ENCODE measurements around the gene WDTC1.

The WDTC1 gene

GRCh38 chr1:27302612-27303011, 68.2 kb downstream of the WDTC1 start:
- DNase-seq, result no peak

GRCh38 chr1:27303509-27303908, 69.1 kb downstream of the WDTC1 start:
- no peak for DNase-seq

GRCh38 chr1:27306071-27306470, 71.6 kb downstream of the WDTC1 start:
- no peak for DNase-seq

DNA sequence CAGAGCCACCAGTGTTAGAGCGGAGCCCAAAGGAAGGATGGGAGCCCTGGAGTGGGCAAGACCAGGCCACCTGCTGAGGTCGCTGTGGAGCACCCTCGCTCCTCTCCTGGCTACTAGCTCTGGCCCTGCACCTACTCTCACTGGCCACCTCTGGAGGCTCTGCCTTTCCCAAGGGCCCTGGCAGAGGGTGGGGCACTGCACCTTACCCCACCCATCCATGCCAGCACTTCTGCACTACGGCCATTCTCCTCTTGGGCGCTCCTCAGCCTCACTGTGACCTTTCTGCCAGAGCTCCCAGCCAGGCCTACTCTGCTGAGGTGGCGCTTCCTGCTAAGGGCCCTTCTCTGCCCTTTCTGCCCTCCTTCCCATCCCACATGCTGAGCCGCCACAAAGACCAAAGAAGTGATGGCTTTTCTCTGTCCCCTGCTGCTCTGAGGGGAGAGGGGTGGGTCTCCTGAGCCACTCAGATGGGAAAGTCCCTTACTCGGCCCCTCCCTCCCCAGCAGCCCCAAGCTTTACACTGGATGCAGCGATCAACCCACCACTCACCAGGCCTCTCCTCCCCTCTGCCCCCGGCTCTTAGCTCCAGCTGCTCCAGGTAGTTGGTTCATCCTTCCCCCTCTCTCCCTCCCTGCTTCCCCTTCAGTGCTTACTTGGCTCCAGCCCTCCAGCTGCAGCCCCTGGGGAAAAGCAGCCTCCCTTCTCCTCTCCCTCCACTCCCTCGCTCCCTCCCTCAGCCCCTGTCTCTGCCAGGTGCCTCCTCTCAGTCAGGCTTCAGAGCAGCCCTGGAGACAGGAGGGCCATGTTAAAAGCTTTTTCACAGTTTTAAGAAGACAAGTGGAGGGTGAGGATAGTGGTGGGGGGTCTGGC, 72.7 kb downstream of the WDTC1 start:
- no peak for DNase-seq

- DNase-seq, result no peak
These were observed 73.6 kb downstream of the WDTC1 start for GRCh38 chr1:27307874-27308598.

GRCh38 chr1:27314169-27314568, 79.7 kb downstream of the WDTC1 start:
- DNase-seq, result no peak

GRCh38 chr1:27314737-27315136, 80.3 kb downstream of the WDTC1 start:
- DNase-seq, result no peak

- DNase-seq, result no peak
These were observed 82.4 kb downstream of the WDTC1 start for GRCh38 chr1:27316860-27317259.

DNA sequence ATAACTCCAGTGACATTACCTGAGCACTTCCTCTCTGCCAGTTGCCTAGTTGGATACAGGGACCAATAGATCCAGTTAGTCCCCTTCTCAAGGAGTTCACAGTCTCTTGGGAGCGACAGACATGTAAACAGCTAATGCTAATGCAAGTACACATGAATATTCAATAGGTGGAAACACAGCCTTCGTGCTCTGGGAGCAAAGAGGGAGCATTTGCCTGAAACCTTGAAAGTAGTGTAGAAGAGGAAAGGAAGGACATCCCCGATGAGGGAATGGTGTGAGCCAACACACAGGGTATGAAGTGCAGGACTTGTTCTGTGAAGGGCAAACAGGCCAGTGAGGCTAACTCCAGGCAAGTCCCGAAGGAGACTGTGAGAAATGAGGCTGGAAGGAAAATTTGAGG, 83.7 kb downstream of the WDTC1 start:
- no peak for DNase-seq

- no peak for DNase-seq
These were observed 84.2 kb downstream of the WDTC1 start for GRCh38 chr1:27318596-27318995.

DNA sequence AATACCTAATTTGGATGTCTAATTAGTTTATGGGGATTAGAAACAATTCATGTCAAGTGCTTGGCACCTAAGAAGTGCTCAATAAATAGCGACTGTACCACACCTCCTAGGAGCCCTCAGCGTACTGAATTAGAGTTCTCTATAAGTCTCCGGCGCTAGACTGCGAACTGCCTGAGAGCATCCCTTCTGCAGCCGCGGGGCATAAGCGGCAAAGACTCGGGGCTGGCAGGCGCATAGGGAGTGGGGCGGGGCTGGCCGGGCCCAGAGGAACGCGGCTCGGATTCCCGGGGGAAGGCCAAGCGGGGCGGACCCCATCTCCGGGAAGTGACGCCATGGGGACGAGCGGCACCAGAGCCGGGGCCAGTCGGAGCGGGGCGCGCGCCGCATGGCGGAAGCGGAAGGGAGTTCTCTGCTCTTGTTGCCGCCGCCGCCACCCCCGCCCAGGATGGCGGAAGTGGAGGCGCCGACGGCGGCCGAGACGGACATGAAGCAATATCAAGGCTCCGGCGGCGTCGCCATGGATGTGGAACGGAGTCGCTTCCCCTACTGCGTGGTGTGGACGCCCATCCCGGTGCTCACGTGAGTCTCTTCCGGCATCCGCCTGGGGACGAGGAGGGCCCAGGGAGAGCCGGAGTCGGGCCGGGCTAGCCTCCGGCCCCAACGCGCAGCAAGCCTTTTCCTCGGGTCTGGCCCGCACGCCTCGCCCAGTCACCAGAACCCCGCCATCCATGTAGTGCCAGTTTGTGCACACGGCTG, 87.6 kb downstream of the WDTC1 start, which contains the start of gene TMEM222:
TMEM222 (plus strand) TSS at position 351 of the 756 bp plus-strand sequence; CDS start at position 386, 35 bp downstream.
- DNase-seq, result peak; percentile 97

DNA sequence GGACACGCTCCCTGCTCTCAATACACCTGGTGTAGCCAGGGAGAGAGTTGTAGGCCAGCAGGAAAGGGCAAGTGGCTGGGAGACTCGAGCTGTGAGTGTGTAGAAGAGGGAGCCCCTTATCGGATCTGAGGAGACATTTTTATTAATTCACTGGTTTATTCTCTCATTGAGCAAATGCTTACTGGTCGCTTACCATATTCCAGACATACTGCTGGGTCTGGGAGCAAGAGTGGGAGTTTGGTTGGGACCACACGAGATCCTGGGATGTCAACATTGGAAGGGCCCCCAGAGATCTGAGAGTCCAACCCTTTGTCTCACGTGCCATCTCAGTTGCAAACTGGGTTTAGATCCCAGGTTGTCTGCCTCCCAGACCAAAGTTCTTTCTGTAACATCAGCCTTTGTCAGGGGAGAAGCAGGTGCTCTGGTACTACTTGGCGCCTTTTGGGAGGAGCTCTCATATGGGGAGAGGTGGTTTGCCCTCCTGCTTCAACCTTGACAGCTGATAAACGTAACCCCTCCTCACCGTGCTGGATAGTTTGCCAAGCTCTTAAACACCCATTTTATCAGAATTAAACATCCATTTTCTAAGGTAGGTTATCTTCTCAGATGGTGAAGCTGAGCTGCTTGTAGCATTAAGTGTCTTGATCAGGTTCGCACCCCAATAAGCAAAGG, 88.3 kb downstream of the WDTC1 start:
- no peak for DNase-seq

GRCh38 chr1:27325286-27325685, 90.9 kb downstream of the WDTC1 start:
- DNase-seq, result no peak

DNA sequence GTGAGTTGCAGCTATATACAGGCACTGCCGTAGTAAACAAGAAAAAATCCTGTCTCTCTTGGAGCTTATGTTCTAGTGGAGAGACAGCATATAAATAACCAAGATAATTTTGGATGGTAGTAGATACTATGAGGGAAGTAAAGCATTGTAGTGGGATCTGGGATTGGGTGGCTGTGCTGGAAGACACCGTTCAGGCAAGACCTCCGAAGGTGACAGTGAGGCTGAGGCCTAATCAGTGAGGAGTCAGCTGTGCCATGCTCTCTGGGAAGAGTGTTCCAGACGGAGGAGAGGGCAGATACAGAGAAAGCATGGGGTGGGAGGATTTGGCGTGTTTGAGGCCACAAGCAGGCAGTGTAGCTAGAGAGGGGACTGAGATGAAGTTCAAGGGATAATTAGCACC, 93.5 kb downstream of the WDTC1 start:
- DNase-seq, result no peak

DNA sequence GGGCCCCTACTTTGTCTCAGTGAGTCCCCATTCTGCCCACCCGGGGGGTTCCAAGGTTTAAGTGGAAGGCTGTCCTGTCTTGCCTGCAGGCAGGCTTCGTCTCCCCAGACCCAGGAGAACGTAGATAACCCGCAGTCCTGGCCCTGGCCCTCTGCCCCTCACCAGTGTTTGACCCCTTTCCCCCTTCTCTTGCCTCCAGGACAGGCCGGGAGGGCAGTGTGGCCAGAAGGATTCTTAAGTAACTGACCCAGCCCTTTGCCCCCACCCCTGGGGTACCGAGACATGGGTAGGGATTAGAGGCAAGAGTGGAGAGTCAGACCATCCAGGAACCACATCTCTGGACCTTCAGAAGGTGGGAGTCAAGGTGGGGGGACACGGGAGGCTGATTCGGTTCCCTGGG, 96.4 kb downstream of the WDTC1 start:
- no peak for DNase-seq

DNA sequence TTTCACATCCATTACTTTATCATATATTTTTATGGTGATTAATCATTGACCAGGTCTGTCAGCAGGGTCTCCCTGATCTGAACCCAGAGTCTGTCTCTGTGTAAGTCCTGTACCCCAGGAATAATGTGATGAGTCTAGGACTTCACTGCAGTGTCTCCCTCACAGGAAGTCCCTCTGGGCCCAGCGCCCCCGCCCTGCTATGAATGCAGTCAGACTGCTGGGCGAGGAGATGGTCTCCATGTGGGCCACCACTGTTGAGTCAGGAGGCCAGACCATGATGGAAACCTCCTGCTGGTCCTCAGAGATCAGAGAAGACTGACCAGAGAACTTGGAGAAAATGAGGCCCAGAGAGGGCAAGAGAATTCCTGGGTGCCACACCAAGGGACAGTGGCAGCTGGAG, 97.0 kb downstream of the WDTC1 start:
- no peak for DNase-seq

DNA sequence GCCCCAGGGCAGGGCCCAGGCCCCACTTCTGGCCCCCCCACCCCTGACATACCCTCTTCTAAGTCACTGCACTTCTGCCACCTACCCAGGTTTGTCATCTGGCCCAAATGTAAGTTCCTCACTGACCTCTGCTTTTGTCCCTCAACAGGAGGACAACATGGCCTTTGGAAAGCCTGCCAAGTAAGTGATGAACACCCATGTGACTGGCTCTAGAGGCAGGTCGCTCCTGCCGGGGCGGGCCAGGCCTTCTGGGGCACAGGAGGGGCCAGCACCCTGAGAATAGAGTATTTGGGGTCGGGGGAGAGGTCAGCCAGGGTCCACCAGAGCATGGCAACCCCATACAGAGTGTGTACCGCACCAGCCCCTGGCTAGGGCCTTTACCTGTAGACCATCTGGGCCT, 97.5 kb downstream of the WDTC1 start:
- DNase-seq, result no peak

DNA sequence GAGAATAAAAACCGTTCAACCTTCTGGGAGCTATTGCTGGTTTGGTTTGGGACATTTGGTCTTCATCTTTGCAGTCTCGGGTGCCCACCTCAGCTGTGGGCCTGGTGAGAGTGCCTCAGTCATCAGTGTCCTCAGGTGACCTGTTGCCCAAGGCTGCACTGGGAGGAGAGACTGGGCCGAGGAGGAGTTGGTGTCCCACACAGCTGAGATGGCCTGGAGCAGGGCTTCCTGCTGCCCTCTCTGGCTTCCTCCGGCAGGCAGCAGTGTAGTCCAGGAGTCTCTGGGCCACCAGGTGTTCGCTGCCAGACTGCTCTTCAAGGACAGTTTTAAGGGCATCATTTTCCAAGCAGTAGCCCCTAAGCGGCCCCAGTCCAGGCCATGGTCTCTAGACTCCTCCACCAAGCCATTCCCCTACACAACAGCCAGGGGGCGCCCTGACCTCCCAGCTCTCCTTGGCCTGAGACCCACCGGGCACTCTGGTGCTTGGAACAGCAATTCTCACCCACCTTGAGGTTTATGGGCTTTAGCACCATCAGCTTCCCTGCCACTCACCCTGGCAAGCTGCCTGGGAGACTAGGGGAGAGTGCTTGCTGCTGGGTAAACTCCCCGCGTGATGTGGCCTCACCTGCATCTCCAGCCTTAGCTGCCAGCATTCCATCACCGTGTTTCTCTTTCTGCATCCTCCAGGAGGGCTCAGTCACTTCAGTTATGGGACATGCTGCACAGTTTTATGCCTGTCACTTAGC, 98.3 kb downstream of the WDTC1 start:
- peak; percentile 60 for DNase-seq

DNA sequence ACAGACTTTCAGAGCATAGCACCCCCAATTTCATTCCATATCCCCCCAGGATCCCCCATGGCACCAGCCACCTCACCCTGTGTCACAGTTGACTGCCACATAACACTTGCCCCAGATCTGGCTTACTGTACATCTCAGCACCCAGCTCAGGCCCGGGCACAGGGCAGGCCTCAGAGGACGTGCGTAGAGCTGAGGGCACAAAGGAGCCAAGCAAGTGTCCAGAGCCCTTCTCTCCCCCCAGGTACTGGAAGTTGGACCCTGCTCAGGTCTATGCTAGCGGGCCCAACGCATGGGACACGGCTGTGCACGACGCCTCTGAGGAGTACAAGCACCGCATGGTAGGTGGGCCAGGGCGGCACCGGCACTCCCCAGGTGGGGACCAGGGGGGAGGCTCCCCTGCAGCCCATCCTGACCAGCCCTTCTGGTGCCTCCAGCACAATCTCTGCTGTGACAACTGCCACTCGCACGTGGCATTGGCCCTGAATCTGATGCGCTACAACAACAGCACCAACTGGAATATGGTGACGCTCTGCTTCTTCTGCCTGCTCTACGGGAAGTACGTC, 99.4 kb downstream of the WDTC1 start:
- no peak for DNase-seq

GRCh38 chr1:27335506-27336422, 101.3 kb downstream of the WDTC1 start:
- no peak for DNase-seq

DNA sequence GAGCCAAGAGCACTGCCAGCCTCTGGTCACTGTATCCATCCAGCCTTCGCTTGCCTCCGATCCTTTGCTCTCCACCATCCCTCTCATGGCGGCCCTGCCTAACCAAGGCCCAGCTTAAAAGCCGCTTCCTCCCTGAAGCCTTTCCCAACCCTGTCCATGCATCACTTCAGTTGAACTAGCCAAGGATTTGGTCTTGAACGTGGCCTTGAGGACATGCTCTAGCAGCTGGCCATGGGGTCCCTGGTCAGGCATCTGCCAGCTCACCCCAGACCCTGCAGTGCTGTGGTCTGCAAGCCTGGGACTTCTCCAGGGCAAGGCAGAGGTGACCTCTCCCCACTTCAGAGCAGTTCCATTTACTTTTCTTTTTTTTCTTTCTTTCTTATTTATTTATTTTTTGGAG, 102.3 kb downstream of the WDTC1 start:
- DNase-seq, result no peak
